ENCODE data around the gene FETUB.

GRCh38 chr3:186627852-186628414 is 12.3 kb upstream of the FETUB start:
- no peak for TF ChIP-seq CTCF (IDR thresholded peaks at IDR 0.05)
- no peak for TF ChIP-seq POLR2A (IDR thresholded peaks at IDR 0.05)

Data from adrenal gland (tissue), 5 donors.